Caki2 (cell line): ENCODE results near the gene GRIK2. TPM values are rescaled to one million over a fixed set of nuclear protein-coding genes. Genes with fewer than 3 reads are reported as not detected.

Experiments used
- DNase-seq: peaks from one replicate; pipeline ENCODE4 v3.0.0-alpha.2; 2015; ENCODE audit warnings: low read depth
- in situ Hi-C: cut with HindIII; loops from 2 replicates; pipeline ENCODE4 v1.10.0; 2016; ENCODE audit warnings: low sequenced_read_pairs, low pct_unique_long_range_greater_than_20kb, mixed read lengths
- total RNA-seq: library from RNA; depleted of rRNA; stranded (reverse); fragments of >200 nt; shearing (Covaris generic); gene quantifications from 2 replicates; pipeline ENCODE4 v1.2.3, GENCODE V29; 2014; ENCODE audit warnings: low replicate concordance

The GRIK2 gene
- total RNA-seq, 1 experiment from 2014 or later, result 0.03 TPM

- no peak for DNase-seq
- in situ Hi-C loops, result no loop called here
Measured at GRCh38 chr6:101513181-101513580, 119.7 kb downstream of the GRIK2 start.

- in situ Hi-C loops, result no loop called here
- DNase-seq, result no peak
Measured at GRCh38 chr6:101516578-101516977, 123.1 kb downstream of the GRIK2 start.

- no peak for DNase-seq
- in situ Hi-C loops, result no loop called here
Measured at GRCh38 chr6:101517632-101518031, 124.1 kb downstream of the GRIK2 start.

- in situ Hi-C loops, result no loop called here
Measured at GRCh38 chr6:101522254-101522653, 128.7 kb downstream of the GRIK2 start.

GRCh38 chr6:101527467-101527866 is 134.0 kb downstream of the GRIK2 start:
- in situ Hi-C loops, result no loop called here
- DNase-seq, result no peak

More at GRCh38 chr6:101522254-101522653, 128.7 kb downstream of the GRIK2 start:
- DNase-seq, result no peak

- no peak for DNase-seq
- in situ Hi-C loops, result no loop called here
Measured at GRCh38 chr6:101528801-101529200, 135.3 kb downstream of the GRIK2 start.

GRCh38 chr6:101531538-101531937 is 138.0 kb downstream of the GRIK2 start:
- in situ Hi-C loops, result no loop called here

GRCh38 chr6:101534386-101534785 is 140.9 kb downstream of the GRIK2 start:
- DNase-seq, result no peak
- in situ Hi-C loops, result no loop called here

More at GRCh38 chr6:101531538-101531937, 138.0 kb downstream of the GRIK2 start:
- DNase-seq, result no peak

GRCh38 chr6:101534821-101535220 is 141.3 kb downstream of the GRIK2 start:
- in situ Hi-C loops, result no loop called here
- no peak for DNase-seq

GRCh38 chr6:101537753-101538316 is 144.3 kb downstream of the GRIK2 start:
- in situ Hi-C loops, result no loop called here
- no peak for DNase-seq

GRCh38 chr6:101539510-101540245 is 146.2 kb downstream of the GRIK2 start:
- DNase-seq, result no peak
- in situ Hi-C loops, result no loop called here

GRCh38 chr6:101541894-101542293 is 148.4 kb downstream of the GRIK2 start:
- in situ Hi-C loops, result no loop called here
- no peak for DNase-seq

GRCh38 chr6:101543796-101544195 is 150.3 kb downstream of the GRIK2 start:
- in situ Hi-C loops, result no loop called here
- DNase-seq, result no peak

GRCh38 chr6:101544286-101544685 is 150.8 kb downstream of the GRIK2 start:
- in situ Hi-C loops, result no loop called here
- no peak for DNase-seq

- in situ Hi-C loops, result no loop called here
- DNase-seq, result no peak
Measured at GRCh38 chr6:101545191-101545590, 151.7 kb downstream of the GRIK2 start.

- in situ Hi-C loops, result no loop called here
Measured at GRCh38 chr6:101550451-101550850, 156.9 kb downstream of the GRIK2 start.

GRCh38 chr6:101554231-101554630 is 160.7 kb downstream of the GRIK2 start:
- no peak for DNase-seq
- in situ Hi-C loops, result no loop called here

More at GRCh38 chr6:101550451-101550850, 156.9 kb downstream of the GRIK2 start:
- DNase-seq, result no peak

GRCh38 chr6:101558712-101559111 is 165.2 kb downstream of the GRIK2 start:
- in situ Hi-C loops, result no loop called here
- DNase-seq, result no peak

- in situ Hi-C loops, result no loop called here
Measured at GRCh38 chr6:101572627-101573026, 179.1 kb downstream of the GRIK2 start.

GRCh38 chr6:101577091-101577490 is 183.6 kb downstream of the GRIK2 start:
- no peak for DNase-seq
- in situ Hi-C loops, result no loop called here

More at GRCh38 chr6:101572627-101573026, 179.1 kb downstream of the GRIK2 start:
- DNase-seq, result no peak
